ENCODE results near the gene ERVW-1.
"Not testable (repeated sequence)": the region's sequence is repeated elsewhere in the genome, so short reads cannot be mapped to it uniquely, and the experiment has no call there.

Gene ERVW-1

GRCh38 chr7:92479146-92479545, 1.4 kb upstream of the ERVW-1 start:
- not testable (repeated sequence) for H3K56ac ChIP-seq (ENCODE audit: low read length); H3K4me1 ChIP-seq (ENCODE audit: control insufficient read depth, low read depth, low read length); DNase-seq; H3K23ac ChIP-seq (ENCODE audit: low read length); H3K4me3 ChIP-seq (ENCODE audit: low read length); H3K4me2 ChIP-seq (ENCODE audit: low read length); H3K36me3 ChIP-seq (ENCODE audit: control insufficient read depth, insufficient read depth, low read length); H3K27me3 ChIP-seq (ENCODE audit: insufficient read depth, low read length, poor library complexity); H2BK5ac ChIP-seq (ENCODE audit: low read length); H2BK15ac ChIP-seq (replicated peaks; ENCODE audit: low read depth); H3K27ac ChIP-seq (ENCODE audit: low read depth, low read length); H3K9ac ChIP-seq (ENCODE audit: low read length); H2BK120ac ChIP-seq (ENCODE audit: low read depth, low read length); H4K5ac ChIP-seq (ENCODE audit: low read length); H4K8ac ChIP-seq (ENCODE audit: low read depth, low read length); H3K79me1 ChIP-seq (ENCODE audit: low read length); H3K4ac ChIP-seq (ENCODE audit: low read depth, low read length); H3K18ac ChIP-seq (ENCODE audit: low read length); H3K79me2 ChIP-seq (ENCODE audit: control insufficient read depth, insufficient read depth, low read length); H2AK5ac ChIP-seq (ENCODE audit: low read length)
- no CpG with 5 or more reads among the region's 4 CpGs for WGBS (ENCODE audit: extremely low coverage, insufficient coverage, low lambda C conversion rate)

- no CpG with 5 or more reads among the region's 4 CpGs for WGBS (ENCODE audit: extremely low coverage, insufficient coverage, low lambda C conversion rate)
- peaks cover 2% of the 10 kb centered on the region for H3K4me1 ChIP-seq (ENCODE audit: control insufficient read depth, low read depth, low read length)
Measured at GRCh38 chr7:92478711-92479110, 965 bp upstream of the ERVW-1 start.

DNA sequence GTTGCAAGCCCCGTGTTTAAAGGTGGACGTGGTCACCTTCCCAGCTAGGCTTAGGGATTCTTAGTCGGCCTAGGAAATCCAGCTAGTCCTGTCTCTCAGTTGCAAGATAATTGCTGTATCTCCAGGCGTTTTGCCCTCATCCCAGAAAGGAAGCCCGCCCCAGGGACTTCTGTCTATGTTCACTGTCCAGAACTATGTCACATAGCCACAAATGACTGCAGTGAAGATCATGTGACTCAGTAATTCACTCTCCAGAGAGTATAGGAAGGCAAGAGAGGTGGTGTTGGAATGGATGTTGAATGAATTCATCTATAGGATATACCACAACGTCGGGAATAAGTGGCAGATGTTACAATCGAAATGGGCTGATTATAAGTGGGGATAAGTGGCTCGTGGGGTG, 349 bp upstream of the ERVW-1 start:
- Histone ChIP-seq H3K4me3 (ENCODE audit: low read length) (no peak overlapping the region), H4K8ac (ENCODE audit: low read depth, low read length) (no peak overlapping the region), H3K27ac (ENCODE audit: low read depth, low read length) (no peak overlapping the region), H3K56ac (ENCODE audit: low read length) (no peak overlapping the region), H3K27me3 (ENCODE audit: insufficient read depth, low read length, poor library complexity) (no peaks in the 10 kb centered on the region), H2BK5ac (ENCODE audit: low read length) (no peak overlapping the region), H3K79me2 (ENCODE audit: control insufficient read depth, insufficient read depth, low read length) (no peaks in the 10 kb centered on the region), H2BK15ac (replicated peaks; ENCODE audit: low read depth) (no peak overlapping the region), H3K79me1 (ENCODE audit: low read length) (no peaks in the 10 kb centered on the region), H3K4ac (ENCODE audit: low read depth, low read length) (no peak overlapping the region), H3K18ac (ENCODE audit: low read length) (no peak overlapping the region), H3K36me3 (ENCODE audit: control insufficient read depth, insufficient read depth, low read length) (no peaks in the 10 kb centered on the region), H3K23ac (ENCODE audit: low read length) (no peak overlapping the region), H2BK120ac (ENCODE audit: low read depth, low read length) (no peak overlapping the region), H3K4me1 (ENCODE audit: control insufficient read depth, low read depth, low read length) (peaks cover under 1% of the 10 kb centered on the region), H3K9ac (ENCODE audit: low read length) (no peak overlapping the region), H4K5ac (ENCODE audit: low read length) (no peak overlapping the region), H2AK5ac (ENCODE audit: low read length) (no peak overlapping the region), H3K4me2 (ENCODE audit: low read length) (no peak overlapping the region)
- no peak for DNase-seq
- WGBS (ENCODE audit: extremely low coverage, insufficient coverage, low lambda C conversion rate) = no CpG with 5 or more reads among the region's 9 CpGs

More at GRCh38 chr7:92478711-92479110, 965 bp upstream of the ERVW-1 start:
- H2BK5ac ChIP-seq (ENCODE audit: low read length) = no peak overlapping the region
- no peak overlapping the region for H3K4ac ChIP-seq (ENCODE audit: low read depth, low read length)
- no peak overlapping the region for H2BK120ac ChIP-seq (ENCODE audit: low read depth, low read length)
- H3K79me2 ChIP-seq (ENCODE audit: control insufficient read depth, insufficient read depth, low read length) = no peaks in the 10 kb centered on the region
- no peak overlapping the region for H3K9ac ChIP-seq (ENCODE audit: low read length)
- no peaks in the 10 kb centered on the region for H3K79me1 ChIP-seq (ENCODE audit: low read length)
- no peak overlapping the region for H3K23ac ChIP-seq (ENCODE audit: low read length)
- no peak overlapping the region for H2AK5ac ChIP-seq (ENCODE audit: low read length)
- no peak overlapping the region for H3K18ac ChIP-seq (ENCODE audit: low read length)
- H4K5ac ChIP-seq (ENCODE audit: low read length) = no peak overlapping the region
- no peak overlapping the region for H3K27ac ChIP-seq (ENCODE audit: low read depth, low read length)
- no peak overlapping the region for H3K4me3 ChIP-seq (ENCODE audit: low read length)
- H4K8ac ChIP-seq (ENCODE audit: low read depth, low read length) = no peak overlapping the region
- H3K36me3 ChIP-seq (ENCODE audit: control insufficient read depth, insufficient read depth, low read length) = no peaks in the 10 kb centered on the region
- H2BK15ac ChIP-seq (replicated peaks; ENCODE audit: low read depth) = no peak overlapping the region
- H3K4me2 ChIP-seq (ENCODE audit: low read length) = no peak overlapping the region
- no peaks in the 10 kb centered on the region for H3K27me3 ChIP-seq (ENCODE audit: insufficient read depth, low read length, poor library complexity)
- H3K56ac ChIP-seq (ENCODE audit: low read length) = no peak overlapping the region
- DNase-seq = no peak

DNA sequence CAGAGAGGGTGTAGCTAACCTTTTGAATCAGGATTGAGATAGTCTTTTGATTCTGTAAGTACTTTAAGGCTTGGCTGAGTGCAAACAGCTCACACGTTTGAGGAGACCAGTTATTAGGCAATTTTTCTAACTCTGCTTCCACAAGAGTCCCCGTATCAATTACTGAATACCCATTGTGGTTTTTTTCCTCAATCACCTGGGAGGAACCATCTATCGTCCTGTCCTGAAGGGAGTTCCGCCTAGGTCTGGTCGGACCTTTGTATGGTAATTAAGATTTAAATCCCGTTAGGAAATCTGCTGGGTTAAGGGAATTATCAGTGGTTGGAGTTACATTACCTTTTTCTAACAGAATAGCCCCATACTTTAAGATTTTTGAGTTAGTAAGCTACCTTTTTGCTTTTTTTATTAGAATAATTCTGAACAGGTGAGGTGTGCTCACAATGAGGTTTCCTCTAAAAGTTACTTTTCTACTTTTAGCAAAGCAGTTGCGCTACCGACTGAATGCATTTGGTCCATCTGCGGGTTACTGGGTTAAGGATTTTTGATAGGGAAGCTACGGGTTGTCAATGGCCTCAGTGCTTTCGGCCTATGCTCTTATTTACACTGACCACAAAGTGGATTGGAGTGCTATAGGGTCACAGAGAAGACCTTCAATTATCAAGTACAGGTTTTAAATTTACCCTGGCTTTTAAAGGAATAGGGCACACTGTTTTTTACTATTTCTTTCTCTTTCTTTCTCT, 1.7 kb downstream of the ERVW-1 start:
- not testable (repeated sequence) for H2BK5ac ChIP-seq (ENCODE audit: low read length); H2BK120ac ChIP-seq (ENCODE audit: low read depth, low read length); H4K5ac ChIP-seq (ENCODE audit: low read length); H4K8ac ChIP-seq (ENCODE audit: low read depth, low read length); H3K4ac ChIP-seq (ENCODE audit: low read depth, low read length); H3K9ac ChIP-seq (ENCODE audit: low read length); H3K18ac ChIP-seq (ENCODE audit: low read length); H3K79me2 ChIP-seq (ENCODE audit: control insufficient read depth, insufficient read depth, low read length); DNase-seq; H3K4me2 ChIP-seq (ENCODE audit: low read length); H2BK15ac ChIP-seq (replicated peaks; ENCODE audit: low read depth); H3K23ac ChIP-seq (ENCODE audit: low read length); H2AK5ac ChIP-seq (ENCODE audit: low read length); H3K4me3 ChIP-seq (ENCODE audit: low read length); H3K56ac ChIP-seq (ENCODE audit: low read length); H3K27me3 ChIP-seq (ENCODE audit: insufficient read depth, low read length, poor library complexity); H3K79me1 ChIP-seq (ENCODE audit: low read length); H3K27ac ChIP-seq (ENCODE audit: low read depth, low read length); H3K4me1 ChIP-seq (ENCODE audit: control insufficient read depth, low read depth, low read length); H3K36me3 ChIP-seq (ENCODE audit: control insufficient read depth, insufficient read depth, low read length)
- no CpG with 5 or more reads among the region's 11 CpGs for WGBS (ENCODE audit: extremely low coverage, insufficient coverage, low lambda C conversion rate)

DNA sequence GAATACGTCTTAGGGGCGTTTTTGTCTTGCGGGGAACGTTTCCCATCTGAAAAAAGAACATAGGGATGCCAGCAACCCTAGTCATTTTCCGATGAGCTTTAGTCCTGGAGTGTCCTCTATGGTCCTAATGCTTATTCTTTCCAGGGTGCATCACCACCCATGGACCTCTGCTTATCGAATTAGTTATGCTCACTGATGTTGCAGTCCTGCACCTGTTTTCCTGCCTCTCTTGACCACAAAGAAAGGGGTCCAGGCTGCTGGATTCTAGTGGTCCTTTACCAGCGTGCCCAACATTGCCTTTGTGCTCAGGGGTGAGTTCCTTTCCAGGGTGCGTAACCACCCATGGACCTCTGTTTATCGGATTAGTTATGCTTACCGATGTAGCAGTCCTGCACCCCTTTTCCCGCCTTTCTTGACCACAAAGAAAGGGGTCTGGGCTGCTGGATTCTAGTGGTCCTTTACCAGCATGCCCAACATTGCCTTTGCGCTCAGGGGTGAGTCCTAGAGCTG, 2.4 kb downstream of the ERVW-1 start:
- not testable (repeated sequence) for H2BK5ac ChIP-seq (ENCODE audit: low read length); H3K79me1 ChIP-seq (ENCODE audit: low read length); H3K18ac ChIP-seq (ENCODE audit: low read length); H3K4me2 ChIP-seq (ENCODE audit: low read length); H3K79me2 ChIP-seq (ENCODE audit: control insufficient read depth, insufficient read depth, low read length); H3K9ac ChIP-seq (ENCODE audit: low read length); H3K4me1 ChIP-seq (ENCODE audit: control insufficient read depth, low read depth, low read length); H3K23ac ChIP-seq (ENCODE audit: low read length); H3K27me3 ChIP-seq (ENCODE audit: insufficient read depth, low read length, poor library complexity); H4K8ac ChIP-seq (ENCODE audit: low read depth, low read length); H3K56ac ChIP-seq (ENCODE audit: low read length); H3K27ac ChIP-seq (ENCODE audit: low read depth, low read length); DNase-seq; H2AK5ac ChIP-seq (ENCODE audit: low read length); H4K5ac ChIP-seq (ENCODE audit: low read length); H3K36me3 ChIP-seq (ENCODE audit: control insufficient read depth, insufficient read depth, low read length); H3K4me3 ChIP-seq (ENCODE audit: low read length); H3K4ac ChIP-seq (ENCODE audit: low read depth, low read length); H2BK15ac ChIP-seq (replicated peaks; ENCODE audit: low read depth)
- WGBS (ENCODE audit: extremely low coverage, insufficient coverage, low lambda C conversion rate) = no CpG with 5 or more reads among the region's 12 CpGs
- peak overlapping the region; percentile 47 for H2BK120ac ChIP-seq (ENCODE audit: low read depth, low read length)

GRCh38 chr7:92473989-92474388, 3.8 kb downstream of the ERVW-1 start:
- not testable (repeated sequence) for H3K18ac ChIP-seq (ENCODE audit: low read length); H2BK120ac ChIP-seq (ENCODE audit: low read depth, low read length); DNase-seq; H4K8ac ChIP-seq (ENCODE audit: low read depth, low read length); H3K23ac ChIP-seq (ENCODE audit: low read length); H3K79me2 ChIP-seq (ENCODE audit: control insufficient read depth, insufficient read depth, low read length); H3K56ac ChIP-seq (ENCODE audit: low read length); H3K79me1 ChIP-seq (ENCODE audit: low read length); H3K36me3 ChIP-seq (ENCODE audit: control insufficient read depth, insufficient read depth, low read length); H4K5ac ChIP-seq (ENCODE audit: low read length); H3K27me3 ChIP-seq (ENCODE audit: insufficient read depth, low read length, poor library complexity); H3K4ac ChIP-seq (ENCODE audit: low read depth, low read length); H3K4me2 ChIP-seq (ENCODE audit: low read length); H3K4me3 ChIP-seq (ENCODE audit: low read length); H3K9ac ChIP-seq (ENCODE audit: low read length); H2BK15ac ChIP-seq (replicated peaks; ENCODE audit: low read depth); H3K4me1 ChIP-seq (ENCODE audit: control insufficient read depth, low read depth, low read length); H2BK5ac ChIP-seq (ENCODE audit: low read length); H2AK5ac ChIP-seq (ENCODE audit: low read length); H3K27ac ChIP-seq (ENCODE audit: low read depth, low read length)
- no CpG with 5 or more reads among the region's 10 CpGs for WGBS (ENCODE audit: extremely low coverage, insufficient coverage, low lambda C conversion rate)
